ENCODE measurements around the gene RPS6KA5.
"Not testable (repeated sequence)": the region's sequence is repeated elsewhere in the genome, so short reads cannot be mapped to it uniquely, and the experiment has no call there.

The RPS6KA5 gene

DNA sequence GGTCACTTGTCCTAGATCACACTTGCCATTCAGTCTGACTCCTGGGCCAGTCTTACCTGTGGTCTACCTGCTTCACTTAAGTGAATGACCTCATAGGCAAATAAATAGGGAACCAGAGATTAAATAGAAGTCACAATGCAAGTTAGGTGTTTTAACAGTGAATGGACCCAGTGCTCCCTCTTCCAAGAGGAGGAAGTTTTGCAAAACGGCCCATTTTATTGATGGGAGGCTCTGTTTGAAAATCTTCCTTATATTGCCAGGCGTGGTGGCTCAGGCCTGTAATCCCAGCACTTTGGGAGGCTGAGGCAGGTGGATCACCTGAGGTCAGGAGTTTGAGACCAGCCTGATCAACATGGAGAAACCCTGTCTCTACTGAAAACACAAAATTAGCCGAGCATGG lies 79.8 kb downstream of the RPS6KA5 start:
- H3K4me3 ChIP-seq (ENCODE audit: low read depth in 1 of 2, low read length in 2 of 2); H3K4me1 ChIP-seq (ENCODE audit: insufficient read depth, low read length); H3K36me3 ChIP-seq (ENCODE audit: insufficient read depth, low read length); H3K27me3 ChIP-seq (ENCODE audit: control insufficient read depth in 1 of 2, insufficient read depth in 2 of 2, low read length in 2 of 2); H3K9me3 ChIP-seq (ENCODE audit: low read length); H3K27ac ChIP-seq (ENCODE audit: low read depth, low read length); H3K9ac ChIP-seq (ENCODE audit: low read length): not testable (repeated sequence)

- Histone ChIP-seq H3K4me3 (ENCODE audit: low read depth in 1 of 2, low read length in 2 of 2) (no peak overlapping the region), H3K27me3 (ENCODE audit: control insufficient read depth in 1 of 2, insufficient read depth in 2 of 2, low read length in 2 of 2) (no peaks in the 10 kb centered on the region), H3K36me3 (ENCODE audit: insufficient read depth, low read length) (peaks cover 10% of the 10 kb centered on the region), H3K9me3 (ENCODE audit: low read length) (no peaks in the 10 kb centered on the region), H3K4me1 (ENCODE audit: insufficient read depth, low read length) (peaks cover 10% of the 10 kb centered on the region), H3K27ac (ENCODE audit: low read depth, low read length) (no peak overlapping the region), H3K9ac (ENCODE audit: low read length) (no peak overlapping the region)
Observed at GRCh38 chr14:90979515-90979914, 80.9 kb downstream of the RPS6KA5 start.

- Histone ChIP-seq H3K27me3 (ENCODE audit: control insufficient read depth in 1 of 2, insufficient read depth in 2 of 2, low read length in 2 of 2) (no peaks in the 10 kb centered on the region), H3K9me3 (ENCODE audit: low read length) (no peaks in the 10 kb centered on the region), H3K4me3 (ENCODE audit: low read depth in 1 of 2, low read length in 2 of 2) (no peak overlapping the region), H3K27ac (ENCODE audit: low read depth, low read length) (no peak overlapping the region), H3K9ac (ENCODE audit: low read length) (no peak overlapping the region), H3K36me3 (ENCODE audit: insufficient read depth, low read length) (peaks cover 10% of the 10 kb centered on the region), H3K4me1 (ENCODE audit: insufficient read depth, low read length) (peaks cover 10% of the 10 kb centered on the region)
Observed at GRCh38 chr14:90976101-90976500, 84.3 kb downstream of the RPS6KA5 start.

GRCh38 chr14:90971687-90972086 lies 88.8 kb downstream of the RPS6KA5 start:
- Histone ChIP-seq H3K9me3 (ENCODE audit: low read length) (no peaks in the 10 kb centered on the region), H3K27ac (ENCODE audit: low read depth, low read length) (no peak overlapping the region), H3K9ac (ENCODE audit: low read length) (no peak overlapping the region), H3K27me3 (ENCODE audit: control insufficient read depth in 1 of 2, insufficient read depth in 2 of 2, low read length in 2 of 2) (no peaks in the 10 kb centered on the region), H3K4me3 (ENCODE audit: low read depth in 1 of 2, low read length in 2 of 2) (no peak overlapping the region), H3K4me1 (ENCODE audit: insufficient read depth, low read length) (peaks cover 20% of the 10 kb centered on the region), H3K36me3 (ENCODE audit: insufficient read depth, low read length) (no peaks in the 10 kb centered on the region)

DNA sequence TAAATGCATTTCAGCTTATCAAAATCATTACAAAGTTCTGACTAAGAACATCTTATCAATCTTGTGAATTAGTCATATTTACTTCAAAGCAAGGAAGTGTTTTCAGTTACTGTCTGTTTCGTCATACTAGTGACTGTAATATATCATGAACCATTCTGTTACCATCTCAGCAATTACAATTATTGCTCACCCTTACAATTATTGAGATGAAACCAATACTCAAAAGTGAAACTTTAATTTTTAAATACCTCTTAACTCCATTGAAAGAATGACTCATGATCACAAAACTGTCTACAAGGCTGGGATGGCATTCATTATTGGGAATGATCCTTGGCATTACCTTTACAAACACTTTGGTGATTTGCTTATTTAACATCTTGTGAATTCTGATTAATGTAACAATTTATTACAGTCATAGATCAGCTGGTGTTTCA lies 90.3 kb downstream of the RPS6KA5 start:
- H3K4me3 ChIP-seq (ENCODE audit: low read depth in 1 of 2, low read length in 2 of 2) = no peak overlapping the region
- H3K4me1 ChIP-seq (ENCODE audit: insufficient read depth, low read length) = peaks cover 20% of the 10 kb centered on the region
- H3K36me3 ChIP-seq (ENCODE audit: insufficient read depth, low read length) = no peaks in the 10 kb centered on the region
- no peak overlapping the region for H3K27ac ChIP-seq (ENCODE audit: low read depth, low read length)
- no peaks in the 10 kb centered on the region for H3K27me3 ChIP-seq (ENCODE audit: control insufficient read depth in 1 of 2, insufficient read depth in 2 of 2, low read length in 2 of 2)
- H3K9ac ChIP-seq (ENCODE audit: low read length) = no peak overlapping the region
- no peaks in the 10 kb centered on the region for H3K9me3 ChIP-seq (ENCODE audit: low read length)

GRCh38 chr14:90969531-90970166 lies 90.8 kb downstream of the RPS6KA5 start:
- no peak overlapping the region for H3K9ac ChIP-seq (ENCODE audit: low read length)
- no peaks in the 10 kb centered on the region for H3K27me3 ChIP-seq (ENCODE audit: control insufficient read depth in 1 of 2, insufficient read depth in 2 of 2, low read length in 2 of 2)
- peaks cover 20% of the 10 kb centered on the region for H3K4me1 ChIP-seq (ENCODE audit: insufficient read depth, low read length)
- no peak overlapping the region for H3K27ac ChIP-seq (ENCODE audit: low read depth, low read length)
- H3K36me3 ChIP-seq (ENCODE audit: insufficient read depth, low read length) = no peaks in the 10 kb centered on the region
- no peak overlapping the region for H3K4me3 ChIP-seq (ENCODE audit: low read depth in 1 of 2, low read length in 2 of 2)
- no peaks in the 10 kb centered on the region for H3K9me3 ChIP-seq (ENCODE audit: low read length)

GRCh38 chr14:90968025-90968424 lies 92.4 kb downstream of the RPS6KA5 start:
- peaks cover 23% of the 10 kb centered on the region for H3K4me1 ChIP-seq (ENCODE audit: insufficient read depth, low read length)
- no peaks in the 10 kb centered on the region for H3K27me3 ChIP-seq (ENCODE audit: control insufficient read depth in 1 of 2, insufficient read depth in 2 of 2, low read length in 2 of 2)
- H3K9me3 ChIP-seq (ENCODE audit: low read length) = no peaks in the 10 kb centered on the region
- H3K27ac ChIP-seq (ENCODE audit: low read depth, low read length) = no peak overlapping the region
- H3K36me3 ChIP-seq (ENCODE audit: insufficient read depth, low read length) = no peaks in the 10 kb centered on the region
- no peak overlapping the region for H3K4me3 ChIP-seq (ENCODE audit: low read depth in 1 of 2, low read length in 2 of 2)
- no peak overlapping the region for H3K9ac ChIP-seq (ENCODE audit: low read length)

DNA sequence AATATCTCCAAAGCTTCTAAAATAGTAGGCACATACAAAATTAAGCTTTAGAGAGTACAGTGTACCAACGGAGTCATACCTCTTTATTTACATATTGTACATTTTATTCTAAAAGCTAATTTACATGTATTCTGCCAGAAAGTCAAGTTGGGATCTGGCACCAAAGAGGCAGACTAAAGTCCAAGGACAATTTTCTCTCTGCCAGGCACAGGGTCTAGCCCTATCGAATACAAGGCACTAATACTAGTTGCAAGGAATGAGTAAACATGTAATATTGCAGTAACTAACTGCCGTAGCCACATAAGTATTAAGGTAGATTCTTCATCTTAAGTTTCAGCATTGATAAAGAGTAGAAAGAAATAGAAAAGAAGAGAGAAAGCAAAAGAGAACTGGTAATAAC lies 93.9 kb downstream of the RPS6KA5 start:
- no peak overlapping the region for H3K4me3 ChIP-seq (ENCODE audit: low read depth in 1 of 2, low read length in 2 of 2)
- no peak overlapping the region for H3K9ac ChIP-seq (ENCODE audit: low read length)
- peaks cover 27% of the 10 kb centered on the region for H3K4me1 ChIP-seq (ENCODE audit: insufficient read depth, low read length)

DNA sequence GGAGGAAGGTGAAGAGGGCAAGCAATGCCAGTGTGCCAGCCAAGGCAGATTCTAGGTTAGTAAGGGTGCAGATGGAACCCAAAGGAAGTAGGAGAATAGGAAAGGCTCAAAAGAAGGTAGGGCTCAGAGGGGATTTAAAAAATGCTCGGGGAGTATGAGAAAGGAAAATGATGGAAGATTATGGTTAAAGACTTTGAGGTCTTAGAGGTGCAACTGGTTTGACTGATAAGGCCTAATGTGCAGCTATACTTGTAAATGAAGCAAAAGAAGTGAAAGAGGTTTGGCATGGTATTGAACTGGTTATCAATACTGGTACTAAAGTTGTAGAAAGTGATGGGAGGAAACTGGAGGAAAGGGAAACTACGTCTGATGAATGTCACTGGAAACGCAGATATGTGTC lies 94.7 kb downstream of the RPS6KA5 start:
- Histone ChIP-seq H3K9ac (ENCODE audit: low read length) (no peak overlapping the region), H3K4me1 (ENCODE audit: insufficient read depth, low read length) (peaks cover 27% of the 10 kb centered on the region), H3K36me3 (ENCODE audit: insufficient read depth, low read length) (no peaks in the 10 kb centered on the region), H3K27me3 (ENCODE audit: control insufficient read depth in 1 of 2, insufficient read depth in 2 of 2, low read length in 2 of 2) (no peaks in the 10 kb centered on the region), H3K27ac (ENCODE audit: low read depth, low read length) (no peak overlapping the region), H3K4me3 (ENCODE audit: low read depth in 1 of 2, low read length in 2 of 2) (no peak overlapping the region), H3K9me3 (ENCODE audit: low read length) (no peaks in the 10 kb centered on the region)

More for the DNA sequence above, 93.9 kb downstream of the RPS6KA5 start:
- Histone ChIP-seq H3K27ac (ENCODE audit: low read depth, low read length) (no peak overlapping the region), H3K27me3 (ENCODE audit: control insufficient read depth in 1 of 2, insufficient read depth in 2 of 2, low read length in 2 of 2) (no peaks in the 10 kb centered on the region), H3K9me3 (ENCODE audit: low read length) (no peaks in the 10 kb centered on the region), H3K36me3 (ENCODE audit: insufficient read depth, low read length) (no peaks in the 10 kb centered on the region)

DNA sequence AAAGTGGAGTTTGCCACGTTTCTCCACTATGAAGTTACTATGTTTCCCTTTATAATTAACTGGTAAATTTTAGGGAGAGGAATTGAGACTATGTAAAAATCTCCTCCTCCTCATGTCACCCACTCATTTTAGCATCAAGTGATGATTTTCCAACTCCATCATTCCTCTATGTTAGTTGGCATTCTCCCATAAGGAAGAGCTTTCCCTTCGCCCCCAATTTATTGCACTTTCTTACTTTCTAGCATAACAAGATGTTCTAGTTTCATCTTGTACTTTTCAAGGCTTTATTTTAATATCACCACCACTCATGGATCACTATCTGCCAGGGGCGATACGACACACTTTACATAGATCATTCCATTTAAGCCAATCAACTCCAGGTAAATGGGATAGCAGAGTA lies 97.1 kb downstream of the RPS6KA5 start:
- H3K36me3 ChIP-seq (ENCODE audit: insufficient read depth, low read length) = no peaks in the 10 kb centered on the region
- no peaks in the 10 kb centered on the region for H3K9me3 ChIP-seq (ENCODE audit: low read length)
- H3K4me1 ChIP-seq (ENCODE audit: insufficient read depth, low read length) = peaks cover 16% of the 10 kb centered on the region
- no peak overlapping the region for H3K4me3 ChIP-seq (ENCODE audit: low read depth in 1 of 2, low read length in 2 of 2)
- H3K27ac ChIP-seq (ENCODE audit: low read depth, low read length) = no peak overlapping the region
- no peaks in the 10 kb centered on the region for H3K27me3 ChIP-seq (ENCODE audit: control insufficient read depth in 1 of 2, insufficient read depth in 2 of 2, low read length in 2 of 2)
- H3K9ac ChIP-seq (ENCODE audit: low read length) = no peak overlapping the region

GRCh38 chr14:90962505-90963109 lies 97.8 kb downstream of the RPS6KA5 start:
- Histone ChIP-seq H3K9ac (ENCODE audit: low read length) (no peak overlapping the region), H3K36me3 (ENCODE audit: insufficient read depth, low read length) (peaks cover 1% of the 10 kb centered on the region), H3K4me3 (ENCODE audit: low read depth in 1 of 2, low read length in 2 of 2) (no peak overlapping the region), H3K27me3 (ENCODE audit: control insufficient read depth in 1 of 2, insufficient read depth in 2 of 2, low read length in 2 of 2) (no peaks in the 10 kb centered on the region), H3K9me3 (ENCODE audit: low read length) (no peaks in the 10 kb centered on the region), H3K4me1 (ENCODE audit: insufficient read depth, low read length) (peaks cover 14% of the 10 kb centered on the region), H3K27ac (ENCODE audit: low read depth, low read length) (no peak overlapping the region)

GRCh38 chr14:90960818-90961217 lies 99.6 kb downstream of the RPS6KA5 start:
- no peak overlapping the region for H3K4me3 ChIP-seq (ENCODE audit: low read depth in 1 of 2, low read length in 2 of 2)
- H3K9ac ChIP-seq (ENCODE audit: low read length) = no peak overlapping the region
- H3K27me3 ChIP-seq (ENCODE audit: control insufficient read depth in 1 of 2, insufficient read depth in 2 of 2, low read length in 2 of 2) = no peaks in the 10 kb centered on the region
- no peak overlapping the region for H3K27ac ChIP-seq (ENCODE audit: low read depth, low read length)
- H3K4me1 ChIP-seq (ENCODE audit: insufficient read depth, low read length) = peaks cover 14% of the 10 kb centered on the region
- H3K9me3 ChIP-seq (ENCODE audit: low read length) = no peaks in the 10 kb centered on the region
- H3K36me3 ChIP-seq (ENCODE audit: insufficient read depth, low read length) = peaks cover 4% of the 10 kb centered on the region
